ENCODE measurements around the gene FBXO44. TPM values are rescaled to one million over a fixed set of nuclear protein-coding genes. Genes with fewer than 3 reads are reported as not detected.

FBXO44 gene
- total RNA-seq, 2 experiments from 2014 or later: 18.1 to 20.4 TPM

- no peaks in the 10 kb centered on the region for H3K9me3 Mint-ChIP-seq
- H3K4me3 Mint-ChIP-seq: no peak overlapping the region
- intact Hi-C loops (cut with micrococcal nuclease): no loop called here
- peaks cover 10% of the 10 kb centered on the region for H3K4me1 Mint-ChIP-seq (ENCODE audit: low read depth)
- DNase-seq (no peak), ATAC-seq (no peak)
- ChIA-PET CTCF (interaction anchor here (2.8 kb wide), 2 partner anchors 19 to 34 kb away, joined by 8 to 12 read pairs; partner anchors contain the start of gene FBXO6), POLR2A (no interaction called here)
- no peak overlapping the region for H3K27ac Mint-ChIP-seq
- no peak for TF ChIP-seq CTCF (IDR thresholded peaks at IDR 0.05)
- H3K27me3 Mint-ChIP-seq: peaks cover 11% of the 10 kb centered on the region
- no peaks in the 10 kb centered on the region for H3K36me3 Mint-ChIP-seq (ENCODE audit: low read depth)
Observed at GRCh38 chr1:11684070-11684469, 29.4 kb downstream of the FBXO44 start.

GRCh38 chr1:11685210-11685752 lies 30.6 kb downstream of the FBXO44 start:
- H3K4me1 Mint-ChIP-seq (ENCODE audit: low read depth): peaks cover 4% of the 10 kb centered on the region
- H3K27me3 Mint-ChIP-seq: peaks cover 19% of the 10 kb centered on the region
- H3K4me3 Mint-ChIP-seq: no peak overlapping the region
- POLR2A ChIA-PET: interaction anchor here (0.7 kb wide), 1 partner anchor 34 kb away, joined by 3 read pairs; no protein-coding TSS in a partner anchor
- no peak for TF ChIP-seq CTCF (IDR thresholded peaks at IDR 0.05)
- no peaks in the 10 kb centered on the region for H3K36me3 Mint-ChIP-seq (ENCODE audit: low read depth)
- DNase-seq (no peak), ATAC-seq (no peak)
- CTCF ChIA-PET: interaction anchor here (1.4 to 2.8 kb wide), 3 partner anchors 21 to 35 kb away, joined by 7 to 8 read pairs (median 7); partner anchors contain the start of gene FBXO6
- no peak overlapping the region for H3K27ac Mint-ChIP-seq
- intact Hi-C loops (cut with micrococcal nuclease): no loop called here
- no peaks in the 10 kb centered on the region for H3K9me3 Mint-ChIP-seq

- H3K27me3 Mint-ChIP-seq: peaks cover 34% of the 10 kb centered on the region
- intact Hi-C loops (cut with micrococcal nuclease): no loop called here
- H3K9me3 Mint-ChIP-seq: no peaks in the 10 kb centered on the region
- ChIA-PET POLR2A (interaction anchor here (1.4 to 2.3 kb wide), 2 partner anchors 219 to 221 kb away, joined by 4 to 8 read pairs; no protein-coding TSS in a partner anchor), CTCF (no interaction called here)
- H3K36me3 Mint-ChIP-seq (ENCODE audit: low read depth): no peaks in the 10 kb centered on the region
- H3K4me1 Mint-ChIP-seq (ENCODE audit: low read depth): peaks cover 18% of the 10 kb centered on the region
- no peak overlapping the region for H3K27ac Mint-ChIP-seq
- no peak for TF ChIP-seq CTCF (IDR thresholded peaks at IDR 0.05)
- ATAC-seq (no peak), DNase-seq (no peak)
- no peak overlapping the region for H3K4me3 Mint-ChIP-seq
Observed at GRCh38 chr1:11688506-11688905, 33.8 kb downstream of the FBXO44 start.

GRCh38 chr1:11690397-11691301 lies 36.0 kb downstream of the FBXO44 start:
- POLR2A ChIA-PET: interaction anchor here (0.6 to 1.7 kb wide), 7 partner anchors 9 to 218 kb away, joined by 3 to 6 read pairs (median 3); no protein-coding TSS in a partner anchor
- no peak for ATAC-seq
- CTCF ChIA-PET: interaction anchor here (1.0 to 2.2 kb wide), 5 partner anchors 10 to 40 kb away, joined by 3 to 11 read pairs (median 5); partner anchors contain the start of gene FBXO6
- Mint-ChIP-seq H3K9me3 (no peaks in the 10 kb centered on the region), H3K4me1 (ENCODE audit: low read depth) (peaks cover 22% of the 10 kb centered on the region), H3K36me3 (ENCODE audit: low read depth) (no peaks in the 10 kb centered on the region), H3K27me3 (peaks cover 36% of the 10 kb centered on the region), H3K27ac (no peak overlapping the region), H3K4me3 (peak overlapping the region; percentile 42)
- DNase-seq: no peak
- TF ChIP-seq CTCF (IDR thresholded peaks at IDR 0.05): no peak
- intact Hi-C loops (cut with micrococcal nuclease): no loop called here
